NCI-H526 (cell line): ENCODE measurements around the gene PPM1J.
"Not testable (repeated sequence)": the region's sequence is repeated elsewhere in the genome, so short reads cannot be mapped to it uniquely, and the experiment has no call there.

Experiments
- DNase-seq, 2 experiments: peaks; one replicate each; lab custom pipeline; 2025; lab: John Stamatoyannopoulos, UW

PPM1J gene

DNA sequence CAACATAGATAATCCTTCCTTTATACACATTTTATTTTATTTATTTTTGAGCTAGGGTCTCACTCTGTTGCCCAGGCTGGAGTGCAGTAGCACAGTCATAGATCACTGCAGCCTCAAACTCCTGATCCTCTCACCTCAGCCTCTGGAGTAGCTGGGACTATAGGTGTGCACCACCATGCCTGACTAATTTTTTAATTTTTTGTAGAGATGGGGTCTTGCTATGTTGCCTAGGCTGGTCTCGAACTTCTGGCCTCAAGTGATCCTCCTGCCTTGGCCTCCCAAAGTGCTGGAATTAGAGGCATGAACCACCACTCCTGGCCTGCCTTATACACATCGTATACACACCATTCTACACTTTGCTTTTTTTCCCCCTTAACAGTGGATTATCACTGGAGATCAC, 6.2 kb upstream of the PPM1J start:
- DNase-seq = not testable (repeated sequence)

DNA sequence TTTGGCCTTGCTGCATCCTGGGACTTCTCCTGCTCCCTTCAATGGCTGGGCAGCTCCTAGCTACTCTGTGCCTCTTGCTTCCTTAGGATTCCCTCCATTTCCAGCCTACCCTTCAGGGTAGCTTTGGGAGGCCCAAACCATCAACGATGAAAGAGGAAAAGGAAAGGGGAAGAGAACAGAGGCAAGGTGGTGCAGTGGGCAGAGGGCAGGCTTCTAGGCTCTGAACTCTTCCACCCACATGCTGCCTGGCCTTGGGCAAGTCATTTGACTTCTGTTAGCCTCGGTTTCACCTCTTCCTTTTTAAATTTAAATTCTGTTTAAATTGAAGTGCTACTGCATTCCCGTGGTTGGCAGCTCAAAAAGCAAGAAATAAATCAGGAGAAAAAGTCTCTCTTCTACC, 5.7 kb upstream of the PPM1J start:
- no peak for DNase-seq

DNA sequence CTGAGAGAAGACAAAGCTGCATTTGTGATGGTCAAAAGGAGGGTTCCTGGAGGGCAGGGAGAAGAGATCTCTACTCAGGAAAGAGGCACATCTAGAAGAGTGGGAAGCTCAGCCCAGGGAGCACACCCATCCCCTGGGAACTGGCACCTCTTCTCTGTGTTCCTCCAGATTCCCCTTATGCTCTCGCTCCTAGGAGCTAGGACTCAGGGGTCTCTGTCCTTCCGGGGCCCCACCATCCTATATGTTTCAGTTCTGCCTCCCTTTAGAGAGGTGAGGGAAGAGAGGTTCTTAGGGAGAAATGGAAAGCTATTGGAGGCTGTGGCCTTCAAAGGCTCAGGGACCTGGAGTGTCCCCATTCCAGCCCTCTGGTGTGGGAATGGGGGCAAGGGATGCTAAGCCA, 4.6 kb upstream of the PPM1J start:
- DNase-seq = no peak

DNA sequence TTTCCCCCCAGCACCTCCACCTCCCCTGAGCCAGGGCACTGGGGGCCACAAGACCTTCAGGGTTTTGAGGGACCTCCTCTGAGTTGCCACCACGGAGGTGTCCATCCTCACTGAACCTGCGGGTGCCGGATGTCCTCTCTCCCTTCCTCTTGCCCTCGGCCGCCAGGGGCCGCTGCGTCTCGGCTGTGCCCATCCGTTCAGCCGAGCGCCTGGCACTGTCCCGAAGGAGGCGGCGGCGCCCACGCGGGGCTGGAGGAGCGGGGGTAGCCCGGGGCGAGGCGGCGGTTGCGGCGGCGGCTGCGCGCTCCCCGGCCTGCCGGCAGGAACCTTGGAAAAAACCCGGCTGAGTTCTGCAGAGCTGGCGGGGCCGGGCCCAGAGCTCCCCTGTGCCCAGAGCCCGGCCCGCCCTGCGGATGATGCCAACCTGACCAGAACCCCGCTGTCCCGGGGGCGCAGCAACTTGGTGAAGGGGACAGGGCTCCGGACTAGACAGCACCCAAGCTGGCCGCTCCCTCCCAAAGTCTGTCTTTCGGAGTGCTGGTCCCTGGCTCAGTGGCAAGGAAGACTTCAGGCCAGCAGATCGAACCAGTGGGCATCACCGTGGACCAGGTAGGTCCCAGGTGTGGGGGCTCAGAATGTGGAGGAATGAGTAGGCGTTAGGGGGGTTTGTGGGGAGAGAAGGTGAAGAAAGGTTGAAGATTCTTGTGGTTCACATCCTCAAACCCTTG, 3.7 kb upstream of the PPM1J start:
- peak; percentile 66 to 97 for DNase-seq

DNA sequence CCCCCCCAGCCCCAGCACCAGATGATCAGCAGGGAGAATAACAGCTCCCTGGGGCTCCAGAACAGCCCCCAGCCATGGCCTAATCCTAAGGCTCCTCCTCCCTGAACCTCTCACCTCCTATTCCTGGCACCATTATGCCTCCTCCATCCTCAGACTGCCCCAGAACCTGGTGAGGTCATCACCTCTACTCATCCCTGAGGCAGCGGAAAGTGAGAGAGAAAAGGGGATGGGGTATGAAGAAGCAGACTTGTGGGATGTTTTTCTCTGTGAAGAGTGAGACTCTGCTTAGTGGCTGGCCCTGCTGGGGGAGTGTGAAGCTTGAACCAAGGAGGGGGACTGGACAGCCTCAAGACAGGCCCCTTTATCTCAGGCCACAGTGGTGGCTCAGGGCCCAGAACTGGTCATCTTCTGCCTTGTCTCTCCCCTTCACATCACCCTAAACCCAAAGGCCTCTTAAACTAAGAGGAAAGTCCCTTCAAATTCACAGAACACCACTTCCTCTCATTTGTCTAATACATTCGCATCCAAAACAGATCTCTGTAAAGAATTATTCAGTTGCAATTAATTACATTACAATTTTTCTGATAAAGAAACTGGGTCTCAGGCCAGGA, 2.2 kb upstream of the PPM1J start:
- DNase-seq = no peak

DNA sequence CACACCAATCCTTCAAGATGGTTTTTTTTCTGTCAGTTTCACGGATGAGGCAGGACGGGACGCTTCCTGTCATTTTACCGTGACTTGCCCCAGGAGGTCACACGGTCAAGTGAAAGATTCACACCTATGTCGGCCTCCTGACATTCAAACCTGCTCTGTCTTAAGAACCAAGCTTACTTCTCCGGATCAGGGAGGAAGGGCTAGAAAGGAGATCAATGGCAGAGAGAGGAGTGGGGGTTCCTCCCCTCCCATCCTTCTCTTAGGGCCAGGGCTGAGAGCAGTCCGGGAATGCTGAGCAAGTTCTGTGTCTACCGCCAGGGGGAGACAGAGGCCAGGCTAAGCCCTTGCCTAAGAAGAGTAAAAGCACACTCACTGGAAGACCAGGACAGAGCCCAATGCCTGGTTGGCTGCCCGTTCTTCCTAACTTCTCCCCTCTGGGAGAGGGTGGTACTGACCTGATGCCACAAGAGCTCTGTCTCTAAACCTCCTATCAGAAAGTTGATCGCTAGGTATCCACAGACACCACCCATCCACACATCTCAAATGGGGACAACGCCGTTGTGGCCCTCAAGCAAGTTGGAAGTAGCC, 1.1 kb upstream of the PPM1J start:
- DNase-seq = peak; percentile 92 to 97

DNA sequence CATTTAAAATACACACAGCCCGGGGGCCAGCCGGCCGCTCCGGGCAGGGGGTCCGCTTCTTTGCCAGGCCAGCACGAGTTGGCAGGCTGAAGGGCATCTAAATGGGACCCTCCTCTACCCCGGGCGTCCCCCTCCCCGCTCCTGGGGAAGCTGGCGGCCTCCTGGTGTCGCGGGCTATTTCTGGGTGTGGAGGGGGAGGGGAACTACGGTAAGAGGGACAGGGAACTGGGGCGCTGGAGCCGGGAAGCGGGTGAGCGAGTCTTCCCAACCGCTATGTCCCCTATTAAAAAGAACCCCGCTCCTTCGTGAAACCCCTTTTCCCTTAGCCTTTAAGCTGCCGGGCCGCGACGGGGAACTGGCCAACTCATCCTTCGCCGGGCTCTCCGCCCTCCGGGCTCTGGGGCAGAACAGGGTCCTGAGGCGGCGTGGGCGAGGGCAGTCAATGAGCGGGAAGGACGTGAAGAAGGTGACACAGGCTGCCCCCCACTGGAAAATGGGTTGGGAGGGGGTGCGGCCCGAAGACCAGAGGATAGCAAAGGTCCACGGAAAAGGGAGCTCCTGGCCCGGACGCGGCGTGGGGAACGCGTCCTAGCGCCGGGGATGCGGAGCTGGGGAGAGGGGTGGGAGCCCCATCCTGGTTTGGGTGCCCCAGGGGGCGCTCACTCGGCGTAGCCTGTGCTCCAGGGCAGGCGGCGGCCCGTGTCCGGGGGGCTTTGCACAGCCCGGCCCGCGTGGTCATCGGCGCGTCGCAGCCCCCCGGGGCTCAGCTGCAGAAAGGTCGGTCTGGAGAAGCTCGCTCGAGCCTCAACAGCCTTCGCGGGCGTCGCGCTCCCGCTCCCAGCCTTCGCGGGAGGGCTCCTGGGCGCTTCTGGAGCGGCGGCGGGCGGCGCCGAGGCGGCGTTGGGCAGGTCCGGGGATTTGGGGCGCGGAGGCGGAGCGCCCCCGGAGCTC, 544 bp downstream of the PPM1J start:
- peak in 1 of 2 experiments; percentile 54 for DNase-seq

GRCh38 chr1:112713466-112714312, 1.4 kb downstream of the PPM1J start:
- DNase-seq = peak in 1 of 2 experiments; percentile 54

DNA sequence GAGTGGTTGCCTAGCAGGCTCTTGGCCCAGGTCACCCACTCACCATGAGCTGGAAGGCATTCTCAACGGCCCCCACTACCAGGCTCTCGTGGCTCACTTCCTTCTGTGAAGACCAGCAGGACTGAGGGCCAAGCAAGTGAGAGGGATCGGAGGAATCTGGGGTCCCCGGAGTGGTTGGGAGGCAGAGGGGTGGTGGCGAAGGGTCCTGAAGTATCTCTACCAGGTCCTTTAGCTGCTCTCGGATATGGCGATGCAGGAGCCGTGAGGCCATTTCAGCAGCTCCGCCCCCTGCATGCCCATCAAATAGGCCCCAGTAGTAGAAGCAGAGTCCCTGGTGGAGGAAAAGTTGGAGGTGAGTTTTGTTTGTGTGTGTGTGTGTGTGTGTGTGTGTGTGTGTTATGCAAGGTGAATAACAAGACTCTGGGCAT, 2.4 kb downstream of the PPM1J start:
- DNase-seq = no peak

GRCh38 chr1:112712191-112712590, 2.9 kb downstream of the PPM1J start:
- no peak for DNase-seq

GRCh38 chr1:112711670-112712069, 3.5 kb downstream of the PPM1J start:
- no peak for DNase-seq

- no peak for DNase-seq
These were observed 4.1 kb downstream of the PPM1J start for GRCh38 chr1:112711041-112711440.

GRCh38 chr1:112710586-112710985, 4.5 kb downstream of the PPM1J start:
- DNase-seq = no peak

DNA sequence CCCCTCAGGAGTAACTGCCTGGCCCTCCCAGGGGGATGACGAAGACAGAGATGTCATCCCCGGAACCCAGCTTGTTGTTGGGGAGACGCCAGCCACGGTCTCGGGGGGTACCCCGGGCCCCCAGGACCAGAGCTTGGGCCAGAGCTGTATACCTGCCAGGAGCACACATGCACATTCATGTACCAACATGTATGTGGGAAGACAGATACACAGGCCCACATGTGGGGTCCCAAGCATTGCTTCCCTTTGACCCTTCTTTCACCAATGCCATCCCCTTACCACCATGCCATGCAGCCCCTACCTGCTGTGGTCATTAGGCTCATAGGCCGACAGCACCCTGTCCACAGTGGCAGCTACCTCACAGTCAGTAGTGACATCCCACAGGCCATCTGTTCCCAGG, 5.0 kb downstream of the PPM1J start:
- DNase-seq = no peak

- no peak for DNase-seq
These were observed 6.6 kb downstream of the PPM1J start for GRCh38 chr1:112708489-112708888.

DNA sequence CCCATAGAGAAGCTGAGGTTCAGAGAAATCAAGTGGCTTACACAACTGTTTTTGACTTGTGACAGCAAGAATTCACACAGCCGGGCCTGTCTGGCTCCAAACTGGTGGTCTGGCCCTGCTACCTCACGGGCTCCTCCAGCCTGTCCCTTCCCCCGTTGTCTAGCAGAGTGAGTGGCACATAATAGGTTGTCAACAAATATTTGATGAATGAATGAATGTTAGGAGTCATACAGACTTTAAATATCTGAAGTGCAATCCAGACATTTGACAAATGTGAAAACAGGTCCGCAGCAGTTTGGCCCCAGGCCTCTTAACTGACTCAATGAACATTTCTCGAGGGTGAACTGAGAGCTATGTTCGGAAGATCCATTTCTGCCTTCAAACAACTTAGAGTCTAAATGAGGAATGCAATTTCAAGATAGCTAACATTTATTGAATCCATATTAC, 7.1 kb downstream of the PPM1J start:
- DNase-seq = no peak

DNA sequence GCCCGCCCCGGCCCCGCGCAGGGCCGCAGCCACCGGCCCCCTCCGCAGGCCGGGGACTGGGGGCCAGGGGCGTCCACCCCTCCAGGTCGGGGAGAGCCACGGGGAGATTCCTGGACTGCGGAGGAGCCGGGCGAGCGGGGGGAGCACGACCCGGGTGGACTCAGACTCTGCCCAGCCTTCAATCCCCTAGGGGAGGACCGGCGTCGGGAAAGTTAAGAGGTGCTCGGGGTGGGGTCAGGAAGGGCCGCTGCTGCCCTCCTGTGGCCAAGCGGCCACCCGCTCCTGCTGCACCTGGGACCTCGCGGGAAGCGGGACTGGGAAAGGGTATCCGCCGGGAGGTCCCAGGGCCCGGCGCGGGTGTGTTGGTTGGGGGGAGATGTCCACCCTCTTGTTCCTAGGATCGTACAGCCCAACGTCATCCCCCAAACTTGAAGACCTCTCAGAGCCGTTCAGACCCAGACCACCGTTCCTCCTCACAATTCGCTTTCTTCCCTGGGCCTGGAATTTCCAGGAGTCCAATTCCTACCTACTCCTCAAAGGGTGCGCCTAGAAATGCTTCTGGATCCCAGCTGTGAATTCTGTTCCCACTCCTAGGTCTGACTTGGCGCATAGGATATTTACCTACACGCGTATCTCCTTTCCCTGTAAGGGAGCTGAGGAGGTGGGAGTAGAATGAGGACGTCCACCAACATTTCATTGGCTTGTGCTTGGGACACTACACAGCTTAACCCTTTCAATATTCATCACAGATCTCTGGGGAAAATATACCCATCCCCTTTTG, 7.7 kb downstream of the PPM1J start:
- DNase-seq = peak; percentile 81 to 98

- DNase-seq = peak; percentile 61 to 89
These were observed 8.5 kb downstream of the PPM1J start, which contains the start of gene RHOC for GRCh38 chr1:112706505-112707220. Gene RHOC (minus strand): TSS chr1:112707127. CDS start chr1:112703799, 3,328 bp downstream.

GRCh38 chr1:112704934-112705627, 10.1 kb downstream of the PPM1J start:
- DNase-seq = peak; percentile 87 to 94
